HL-60 (cell line): ENCODE data around the gene R3HCC1L.

Experiments
- DNase-seq, 2 experiments: peaks; one replicate each; pipeline ENCODE4 v3.0.0-alpha.2; 2010 to 2020; ENCODE audit warnings: low read depth in 1 of 2, low spot score in 1 of 2
- H3K27ac ChIP-seq: fragments of 250-450 bp; sonication (Bioruptor Pico); replicated peaks from 2 replicates; pipeline ENCODE4 v1.5.1; 2020; ENCODE audit warnings: mild to moderate bottlenecking, moderate library complexity
- H3K27me3 ChIP-seq: fragments of 250-450 bp; sonication (Bioruptor Pico); 2 replicates; pipeline ENCODE4 v1.5.1; 2021; ENCODE audit warnings: mild to moderate bottlenecking, moderate library complexity; ENCODE audit not compliant: insufficient read depth, poor library complexity, severe bottlenecking
- H3K4me3 ChIP-seq: replicated peaks from 2 replicates; pipeline ENCODE4 v1.5.1; 2011; ENCODE audit warnings: mild to moderate bottlenecking, control low read depth, low read length; ENCODE audit not compliant: insufficient read depth
- GABPA ChIP-seq: IDR thresholded peaks from 2 replicates; pipeline ENCODE4 v1.6.1; 2012; ENCODE audit warnings: low read depth
- POLR2AphosphoS5 ChIP-seq: IDR thresholded peaks from 2 replicates; pipeline ENCODE4 v1.6.1; 2012; ENCODE audit warnings: low read depth
- SPI1 ChIP-seq: IDR thresholded peaks from 2 replicates; pipeline ENCODE4 v1.6.1; 2012; ENCODE audit warnings: low read depth, mild to moderate bottlenecking, borderline replicate concordance
- TF ChIP-seq, protein P1 (sequence below): IDR thresholded peaks from 2 replicates; pipeline ENCODE4 v1.6.1; 2012; ENCODE audit warnings: low read depth; ENCODE audit not compliant: insufficient replicate concordance
- TF ChIP-seq, protein P2 (sequence below): IDR thresholded peaks from one replicate; pipeline ENCODE4 v1.5.1; 2011; ENCODE audit warnings: low read length, control low read depth, inconsistent platforms; ENCODE audit not compliant: insufficient read depth

The R3HCC1L gene

DNA sequence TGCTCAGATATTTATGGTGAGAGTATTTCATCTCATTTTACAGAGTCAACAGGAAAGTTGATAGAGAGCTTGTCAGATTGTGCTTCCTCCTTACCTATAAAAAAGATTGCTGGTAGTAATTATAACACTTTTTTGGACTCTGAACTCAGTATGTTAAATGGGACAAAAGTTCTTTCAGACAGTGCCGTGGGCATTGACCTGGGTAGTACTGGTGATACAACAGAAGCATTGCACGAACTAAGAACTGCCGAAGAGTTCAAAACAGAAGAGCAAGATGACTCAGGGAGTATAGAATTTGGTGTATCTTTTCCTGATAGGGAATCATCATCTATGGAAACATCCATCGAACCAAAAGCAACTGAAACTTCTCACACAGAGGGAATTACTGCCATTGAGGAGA is 75.0 kb downstream of the R3HCC1L start:
- no peak overlapping the region for H3K4me3 ChIP-seq
- H3K27me3 ChIP-seq = no peaks in the 10 kb centered on the region
- TF ChIP-seq POLR2AphosphoS5 (no peak), SPI1 (no peak), GABPA (no peak)
- TF ChIP-seq, protein P1, sequence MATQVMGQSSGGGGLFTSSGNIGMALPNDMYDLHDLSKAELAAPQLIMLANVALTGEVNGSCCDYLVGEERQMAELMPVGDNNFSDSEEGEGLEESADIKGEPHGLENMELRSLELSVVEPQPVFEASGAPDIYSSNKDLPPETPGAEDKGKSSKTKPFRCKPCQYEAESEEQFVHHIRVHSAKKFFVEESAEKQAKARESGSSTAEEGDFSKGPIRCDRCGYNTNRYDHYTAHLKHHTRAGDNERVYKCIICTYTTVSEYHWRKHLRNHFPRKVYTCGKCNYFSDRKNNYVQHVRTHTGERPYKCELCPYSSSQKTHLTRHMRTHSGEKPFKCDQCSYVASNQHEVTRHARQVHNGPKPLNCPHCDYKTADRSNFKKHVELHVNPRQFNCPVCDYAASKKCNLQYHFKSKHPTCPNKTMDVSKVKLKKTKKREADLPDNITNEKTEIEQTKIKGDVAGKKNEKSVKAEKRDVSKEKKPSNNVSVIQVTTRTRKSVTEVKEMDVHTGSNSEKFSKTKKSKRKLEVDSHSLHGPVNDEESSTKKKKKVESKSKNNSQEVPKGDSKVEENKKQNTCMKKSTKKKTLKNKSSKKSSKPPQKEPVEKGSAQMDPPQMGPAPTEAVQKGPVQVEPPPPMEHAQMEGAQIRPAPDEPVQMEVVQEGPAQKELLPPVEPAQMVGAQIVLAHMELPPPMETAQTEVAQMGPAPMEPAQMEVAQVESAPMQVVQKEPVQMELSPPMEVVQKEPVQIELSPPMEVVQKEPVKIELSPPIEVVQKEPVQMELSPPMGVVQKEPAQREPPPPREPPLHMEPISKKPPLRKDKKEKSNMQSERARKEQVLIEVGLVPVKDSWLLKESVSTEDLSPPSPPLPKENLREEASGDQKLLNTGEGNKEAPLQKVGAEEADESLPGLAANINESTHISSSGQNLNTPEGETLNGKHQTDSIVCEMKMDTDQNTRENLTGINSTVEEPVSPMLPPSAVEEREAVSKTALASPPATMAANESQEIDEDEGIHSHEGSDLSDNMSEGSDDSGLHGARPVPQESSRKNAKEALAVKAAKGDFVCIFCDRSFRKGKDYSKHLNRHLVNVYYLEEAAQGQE = no peak
- TF ChIP-seq, protein P2, sequence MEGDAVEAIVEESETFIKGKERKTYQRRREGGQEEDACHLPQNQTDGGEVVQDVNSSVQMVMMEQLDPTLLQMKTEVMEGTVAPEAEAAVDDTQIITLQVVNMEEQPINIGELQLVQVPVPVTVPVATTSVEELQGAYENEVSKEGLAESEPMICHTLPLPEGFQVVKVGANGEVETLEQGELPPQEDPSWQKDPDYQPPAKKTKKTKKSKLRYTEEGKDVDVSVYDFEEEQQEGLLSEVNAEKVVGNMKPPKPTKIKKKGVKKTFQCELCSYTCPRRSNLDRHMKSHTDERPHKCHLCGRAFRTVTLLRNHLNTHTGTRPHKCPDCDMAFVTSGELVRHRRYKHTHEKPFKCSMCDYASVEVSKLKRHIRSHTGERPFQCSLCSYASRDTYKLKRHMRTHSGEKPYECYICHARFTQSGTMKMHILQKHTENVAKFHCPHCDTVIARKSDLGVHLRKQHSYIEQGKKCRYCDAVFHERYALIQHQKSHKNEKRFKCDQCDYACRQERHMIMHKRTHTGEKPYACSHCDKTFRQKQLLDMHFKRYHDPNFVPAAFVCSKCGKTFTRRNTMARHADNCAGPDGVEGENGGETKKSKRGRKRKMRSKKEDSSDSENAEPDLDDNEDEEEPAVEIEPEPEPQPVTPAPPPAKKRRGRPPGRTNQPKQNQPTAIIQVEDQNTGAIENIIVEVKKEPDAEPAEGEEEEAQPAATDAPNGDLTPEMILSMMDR = no peak
- DNase-seq = no peak
- H3K27ac ChIP-seq = no peak overlapping the region

DNA sequence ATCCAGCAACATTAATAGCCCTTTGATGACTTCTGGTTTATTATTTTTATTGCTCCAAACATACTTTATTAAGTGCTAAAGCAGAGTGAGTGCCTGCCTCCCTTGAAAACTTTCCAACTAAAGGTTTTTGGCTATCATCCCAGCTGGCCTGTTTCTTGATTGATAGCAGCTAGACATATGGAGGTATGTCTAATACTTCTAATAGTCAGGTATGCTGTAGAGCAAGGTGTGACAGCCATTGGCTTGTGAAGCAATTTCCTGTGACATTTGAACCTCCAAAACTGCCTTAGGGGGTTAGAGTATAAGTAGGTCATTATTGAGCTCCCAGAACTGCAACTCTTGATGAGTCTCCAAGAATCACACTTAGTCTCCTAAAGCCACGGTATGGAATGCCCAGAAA is 77.7 kb downstream of the R3HCC1L start:
- Histone ChIP-seq H3K27me3 (no peaks in the 10 kb centered on the region), H3K4me3 (no peak overlapping the region), H3K27ac (no peak overlapping the region)
- DNase-seq = no peak
- no peak for TF ChIP-seq POLR2AphosphoS5
- no peak for TF ChIP-seq GABPA
- TF ChIP-seq SPI1 = no peak
- TF ChIP-seq, protein P1 = no peak
- TF ChIP-seq, protein P2 = no peak

DNA sequence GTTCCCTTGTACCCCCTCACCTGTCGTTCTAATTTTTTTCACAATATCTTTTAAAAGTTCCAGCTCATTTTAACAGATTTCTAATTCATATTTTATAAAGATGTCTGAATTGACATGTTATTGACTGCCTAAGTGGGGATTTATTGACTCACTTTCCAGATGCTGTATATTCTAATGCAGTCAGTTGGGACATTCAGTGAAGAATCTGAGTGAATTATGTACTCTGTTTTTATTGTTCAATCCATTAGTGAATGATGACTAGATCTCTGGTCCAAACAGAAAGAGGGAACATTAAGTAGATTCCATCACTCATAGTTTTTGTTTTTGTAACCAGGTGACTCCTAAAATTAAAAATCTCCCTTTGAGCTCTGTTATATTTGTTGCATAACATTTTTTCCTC is 79.3 kb downstream of the R3HCC1L start:
- H3K4me3 ChIP-seq = no peak overlapping the region
- no peaks in the 10 kb centered on the region for H3K27me3 ChIP-seq
- no peak overlapping the region for H3K27ac ChIP-seq
- TF ChIP-seq POLR2AphosphoS5 (no peak), GABPA (no peak), SPI1 (no peak)
- TF ChIP-seq, protein P2 = no peak
- TF ChIP-seq, protein P1 = no peak
- no peak for DNase-seq
